NCI-H748 (cell line): ENCODE data around the gene GSG1.

ENCODE experiments used
- DNase-seq: peaks from one replicate; lab custom pipeline; 2025; ENCODE audit not compliant: unreplicated experiment; lab: John Stamatoyannopoulos, UW

The GSG1 gene

GRCh38 chr12:13103391-13104033 lies at the start of gene GSG1:
Gene GSG1 (minus strand): TSS chr12:13103667. CDS start chr12:13103512, 155 bp downstream.
- DNase-seq: no peak

GRCh38 chr12:13153180-13153579 lies 49.7 kb upstream of the GSG1 start:
- DNase-seq: no peak

GRCh38 chr12:13152756-13153155 lies 49.3 kb upstream of the GSG1 start:
- no peak for DNase-seq

- DNase-seq: no peak
Measured at GRCh38 chr12:13152281-13152680, 48.8 kb upstream of the GSG1 start.

- DNase-seq: no peak
Measured at GRCh38 chr12:13149411-13149810, 45.9 kb upstream of the GSG1 start.

- no peak for DNase-seq
Measured at GRCh38 chr12:13148485-13148847, 45.0 kb upstream of the GSG1 start.

GRCh38 chr12:13147688-13148484 lies 44.4 kb upstream of the GSG1 start:
- DNase-seq: no peak

- no peak for DNase-seq
Measured at GRCh38 chr12:13146336-13146938, 43.0 kb upstream of the GSG1 start.

- no peak for DNase-seq
Measured at GRCh38 chr12:13144266-13144828, 40.9 kb upstream of the GSG1 start.

- no peak for DNase-seq
Measured at GRCh38 chr12:13142747-13143146, 39.3 kb upstream of the GSG1 start.

- no peak for DNase-seq
Measured at GRCh38 chr12:13141686-13142085, 38.2 kb upstream of the GSG1 start.

GRCh38 chr12:13135371-13136178 lies 32.1 kb upstream of the GSG1 start:
- no peak for DNase-seq

- DNase-seq: no peak
Measured at GRCh38 chr12:13133886-13134285, 30.4 kb upstream of the GSG1 start.

GRCh38 chr12:13130981-13131380 lies 27.5 kb upstream of the GSG1 start:
- DNase-seq: no peak

GRCh38 chr12:13128291-13128965 lies 25.0 kb upstream of the GSG1 start:
- DNase-seq: no peak

- DNase-seq: no peak
Measured at GRCh38 chr12:13127444-13127843, 24.0 kb upstream of the GSG1 start.

GRCh38 chr12:13126494-13126893 lies 23.0 kb upstream of the GSG1 start:
- no peak for DNase-seq

- no peak for DNase-seq
Measured at GRCh38 chr12:13125996-13126395, 22.5 kb upstream of the GSG1 start.

GRCh38 chr12:13124656-13125505 lies 21.4 kb upstream of the GSG1 start:
- DNase-seq: no peak

GRCh38 chr12:13121568-13121967 lies 18.1 kb upstream of the GSG1 start:
- DNase-seq: no peak
